GM12874 (cell line): ENCODE data around the gene YPEL2.

Experiments used
- CTCF ChIP-seq: IDR thresholded peaks from 2 replicates; pipeline ENCODE4 v1.5.1; 2011; ENCODE audit warnings: low read depth, mild to moderate bottlenecking, control low read depth, low read length, moderate library complexity; ENCODE audit not compliant: insufficient read depth

YPEL2 gene

GRCh38 chr17:59427996-59428395 is 96.5 kb downstream of the YPEL2 start:
- no peak for TF ChIP-seq CTCF

- no peak for TF ChIP-seq CTCF
Measured at GRCh38 chr17:59428916-59429485, 97.5 kb downstream of the YPEL2 start.

- no peak for TF ChIP-seq CTCF
Measured at GRCh38 chr17:59431601-59432000, 100.1 kb downstream of the YPEL2 start.

GRCh38 chr17:59432657-59433056 is 101.2 kb downstream of the YPEL2 start:
- no peak for TF ChIP-seq CTCF

GRCh38 chr17:59433586-59433985 is 102.1 kb downstream of the YPEL2 start:
- TF ChIP-seq CTCF, result no peak

- TF ChIP-seq CTCF, result no peak
Measured at GRCh38 chr17:59434429-59434828, 103.0 kb downstream of the YPEL2 start.

GRCh38 chr17:59435238-59435637 is 103.8 kb downstream of the YPEL2 start:
- TF ChIP-seq CTCF, result no peak
